GM12878 (cell line): ENCODE data around the gene MIPOL1.

ENCODE experiments used
- MXI1 ChIP-seq: fragments of 150-350 bp; IDR thresholded peaks from 2 replicates; pipeline ENCODE4 v1.6.1; 2011; ENCODE audit warnings: low read depth, mild to moderate bottlenecking, inconsistent platforms, low read length, improper control_type of control experiment
- SUZ12 ChIP-seq: fragments of 200-600 bp; sonication (generic); IDR thresholded peaks from one replicate; pipeline ENCODE4 v1.6.1; 2018; ENCODE audit warnings: antibody characterized with exemption, mild to moderate bottlenecking; ENCODE audit not compliant: unreplicated experiment

DNA sequence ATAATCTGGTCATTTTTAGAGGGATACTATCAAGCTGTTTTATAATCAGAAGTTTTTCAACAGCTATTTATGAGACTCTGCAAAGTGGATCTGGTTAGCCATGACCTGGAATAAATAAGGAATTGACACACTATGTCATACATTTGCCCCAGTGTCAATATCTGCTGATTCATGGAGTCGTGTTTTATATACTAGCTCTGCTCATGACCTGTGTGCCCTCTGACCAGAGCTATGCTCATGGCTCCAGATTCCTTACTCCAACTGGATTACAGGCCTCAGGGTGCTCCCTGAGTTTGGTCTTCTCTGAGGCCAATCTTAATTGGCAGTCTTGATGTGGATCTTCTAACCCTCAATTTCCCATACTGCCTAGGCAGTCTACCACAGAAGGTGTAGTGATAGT is 256.2 kb downstream of the MIPOL1 start:
- no peak for TF ChIP-seq SUZ12
- TF ChIP-seq MXI1, result no peak
